ENCODE measurements around the gene PRAC2.

DNA sequence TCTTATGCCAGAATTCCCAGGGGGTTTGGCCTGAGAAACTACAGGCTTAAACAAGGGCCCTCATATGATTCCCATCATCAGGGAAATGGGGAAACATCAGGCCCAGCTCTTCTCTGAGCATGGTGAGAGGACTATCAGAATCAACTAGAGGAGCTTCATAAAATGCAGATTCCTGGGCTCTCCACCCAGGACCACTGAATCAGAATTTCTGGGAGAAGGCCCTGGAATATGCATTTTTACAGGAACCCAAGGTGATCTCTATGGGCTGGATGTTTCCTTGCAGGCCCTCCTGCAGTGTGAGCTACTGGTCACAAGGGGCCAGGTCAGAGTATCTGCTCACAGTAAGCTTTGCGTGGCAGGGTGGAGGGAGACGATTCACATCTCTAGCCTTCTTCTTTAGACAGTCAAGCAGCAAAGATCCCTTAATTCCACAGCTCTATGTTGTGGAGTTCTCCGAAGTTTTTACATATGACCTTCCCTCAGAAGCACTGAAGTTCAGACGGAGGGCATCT lies 44.3 kb downstream of the PRAC2 start:
- TF ChIP-seq, protein P1, sequence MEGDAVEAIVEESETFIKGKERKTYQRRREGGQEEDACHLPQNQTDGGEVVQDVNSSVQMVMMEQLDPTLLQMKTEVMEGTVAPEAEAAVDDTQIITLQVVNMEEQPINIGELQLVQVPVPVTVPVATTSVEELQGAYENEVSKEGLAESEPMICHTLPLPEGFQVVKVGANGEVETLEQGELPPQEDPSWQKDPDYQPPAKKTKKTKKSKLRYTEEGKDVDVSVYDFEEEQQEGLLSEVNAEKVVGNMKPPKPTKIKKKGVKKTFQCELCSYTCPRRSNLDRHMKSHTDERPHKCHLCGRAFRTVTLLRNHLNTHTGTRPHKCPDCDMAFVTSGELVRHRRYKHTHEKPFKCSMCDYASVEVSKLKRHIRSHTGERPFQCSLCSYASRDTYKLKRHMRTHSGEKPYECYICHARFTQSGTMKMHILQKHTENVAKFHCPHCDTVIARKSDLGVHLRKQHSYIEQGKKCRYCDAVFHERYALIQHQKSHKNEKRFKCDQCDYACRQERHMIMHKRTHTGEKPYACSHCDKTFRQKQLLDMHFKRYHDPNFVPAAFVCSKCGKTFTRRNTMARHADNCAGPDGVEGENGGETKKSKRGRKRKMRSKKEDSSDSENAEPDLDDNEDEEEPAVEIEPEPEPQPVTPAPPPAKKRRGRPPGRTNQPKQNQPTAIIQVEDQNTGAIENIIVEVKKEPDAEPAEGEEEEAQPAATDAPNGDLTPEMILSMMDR (IDR thresholded peaks at IDR 0.05 in 8 of 11, conservative IDR thresholded peaks at IDR 0.05 in 3 of 11): no peak
- TF ChIP-seq POLR2A (IDR thresholded peaks at IDR 0.05) (no peak), POLR2AphosphoS5 (IDR thresholded peaks at IDR 0.05) (no peak)

Measured in spleen (tissue), 7 donors.